ENCODE data around the gene TEX261.
A peak's percentile ranks its signal among the peaks of the same experiment; 100 is the strongest.

Gene TEX261

GRCh38 chr2:70956141-70956540 is 38.5 kb downstream of the TEX261 start:
- no peak for DNase-seq

GRCh38 chr2:70954886-70955285 is 39.8 kb downstream of the TEX261 start:
- DNase-seq: no peak

- no peak for DNase-seq
Observed at GRCh38 chr2:70949086-70949485, 45.6 kb downstream of the TEX261 start.

- DNase-seq: peak; percentile 48
Observed at GRCh38 chr2:70948337-70949003, 46.2 kb downstream of the TEX261 start.

GRCh38 chr2:70947556-70948184 is 47.0 kb downstream of the TEX261 start:
- DNase-seq: no peak

GRCh38 chr2:70946832-70947442 is 47.7 kb downstream of the TEX261 start:
- DNase-seq: no peak

GRCh38 chr2:70944111-70944690 is 50.5 kb downstream of the TEX261 start:
- DNase-seq: no peak

GRCh38 chr2:70943205-70943871 is 51.3 kb downstream of the TEX261 start:
- DNase-seq: no peak

- DNase-seq: no peak
Observed at GRCh38 chr2:70942396-70943204, 52.1 kb downstream of the TEX261 start.

GRCh38 chr2:70941701-70942100 is 53.0 kb downstream of the TEX261 start:
- no peak for DNase-seq

GRCh38 chr2:70941186-70941585 is 53.5 kb downstream of the TEX261 start:
- DNase-seq: no peak

- no peak for DNase-seq
Observed at GRCh38 chr2:70939839-70940580, 54.7 kb downstream of the TEX261 start.

- no peak for DNase-seq
Observed at GRCh38 chr2:70939001-70939838, 55.5 kb downstream of the TEX261 start.

- no peak for DNase-seq
Observed at GRCh38 chr2:70938586-70938950, 56.1 kb downstream of the TEX261 start.

- no peak for DNase-seq
Observed at GRCh38 chr2:70937866-70938585, 56.6 kb downstream of the TEX261 start.

GRCh38 chr2:70936979-70937811 is 57.5 kb downstream of the TEX261 start:
- DNase-seq: no peak

- no peak for DNase-seq
Observed at GRCh38 chr2:70936165-70936978, 58.3 kb downstream of the TEX261 start.

All from amniotic stem cell (primary cell).